T-cell (primary cell): ENCODE measurements around the gene TYMP. TPM values are rescaled to one million over a fixed set of nuclear protein-coding genes. Genes with fewer than 3 reads are reported as not detected.

ENCODE experiments used
- ATAC-seq, 4 experiments: fragments of 200-7000 bp in 3 of 4; fragments of 150-1000 bp in 1 of 4; cut with Tn5 transposase; replicated peaks in 1 of 4; 1 replicate in 3 of 4; 2 replicates in 1 of 4; pipeline ENCODE4 v1.10.0; 2021; ENCODE audit warnings: moderate library complexity in 3 of 4, mild to moderate bottlenecking in 2 of 4, moderate number of reproducible peaks in 1 of 4
- CTCF ChIA-PET, 2 donors: fragments of 300-600 bp; sonication (Branson Sonifier 250); formaldehyde crosslinking; loops; one replicate each; lab custom pipeline; 2022; ENCODE audit warnings: antibody characterized with exemption in 2 of 2; lab: Charles Lee
- POLR2A ChIA-PET, 2 donors: fragments of 300-600 bp; sonication (Branson Sonifier 250); formaldehyde crosslinking; loops; one replicate each; lab custom pipeline; 2022; ENCODE audit warnings: antibody characterized with exemption in 2 of 2; lab: Charles Lee
- DNase-seq, 35 experiments: peaks; one replicate each; pipeline versions ENCODE4 v3.0.0 to v3.0.0-alpha.2; 2013 to 2023
- H3K27ac ChIP-seq: one replicate; pipeline ENCODE4 v1.5.1; 2013; ENCODE audit warnings: low read length
- H3K27me3 ChIP-seq, 2 experiments: replicated peaks in 1 of 2; 1 replicate in 1 of 2; 2 replicates in 1 of 2; pipeline versions ENCODE4 v1.6.1 to v1.7.0; 2013; ENCODE audit warnings: low read length in 1 of 2, mixed read lengths in 1 of 2; ENCODE audit not compliant: control insufficient read depth in 2 of 2, insufficient read depth in 2 of 2; ENCODE audit errors: extremely low read depth in 1 of 2
- H3K36me3 ChIP-seq, 2 donors: 1 replicate in 1 of 2; 2 replicates in 1 of 2; pipeline versions ENCODE4 v1.6.1 to v1.7.0; 2013; ENCODE audit warnings: low read length in 1 of 2; ENCODE audit not compliant: control insufficient read depth in 2 of 2, insufficient read depth in 1 of 2; ENCODE audit errors: extremely low read depth in 1 of 2
- H3K4me1 ChIP-seq, 2 experiments: 1 replicate in 1 of 2; 2 replicates in 1 of 2; pipeline versions ENCODE4 v1.6.1 to v1.7.0; 2013; ENCODE audit warnings: low read length in 2 of 2, mixed read lengths in 1 of 2; ENCODE audit not compliant: insufficient read depth in 2 of 2, control insufficient read depth in 1 of 2; ENCODE audit errors: extremely low read depth in 1 of 2
- H3K4me3 ChIP-seq, 2 donors: 1 replicate in 1 of 2; 2 replicates in 1 of 2; pipeline versions ENCODE4 v1.5.1 to v1.7.0; 2013; ENCODE audit warnings: mild to moderate bottlenecking in 2 of 2, low read length in 1 of 2, moderate library complexity in 1 of 2; ENCODE audit not compliant: control insufficient read depth in 1 of 2; ENCODE audit errors: extremely low read depth in 1 of 2
- H3K9me3 ChIP-seq: 2 replicates; pipeline ENCODE4 v1.7.0; 2013
- H3K27ac Mint-ChIP-seq, 2 donors: one replicate each; pipeline ENCODE4 v1.8.0; 2020 to 2021; ENCODE audit warnings: mild to moderate bottlenecking in 2 of 2, mixed read lengths in 2 of 2
- H3K27me3 Mint-ChIP-seq, 2 donors: one replicate each; pipeline ENCODE4 v1.8.0; 2021 to 2022; ENCODE audit warnings: mixed read lengths in 2 of 2
- H3K36me3 Mint-ChIP-seq: one replicate; pipeline ENCODE4 v1.8.0; 2021; ENCODE audit warnings: mixed read lengths
- H3K4me1 Mint-ChIP-seq, 3 donors: one replicate each; pipeline ENCODE4 v1.8.0; 2020 to 2022; ENCODE audit warnings: mixed read lengths in 3 of 3, mild to moderate bottlenecking in 1 of 3
- H3K4me3 Mint-ChIP-seq, 3 donors: one replicate each; pipeline ENCODE4 v1.8.0; 2020 to 2022; ENCODE audit warnings: mild to moderate bottlenecking in 3 of 3, mixed read lengths in 3 of 3, moderate library complexity in 3 of 3
- H3K9me3 Mint-ChIP-seq, 3 donors: one replicate each; pipeline ENCODE4 v1.8.0; 2020 to 2022; ENCODE audit warnings: mixed read lengths in 3 of 3
- WGBS: methylation state at CpG from one replicate; pipeline ENCODE4 v1.1.5; 2013; ENCODE audit warnings: missing lambda C conversion rate; ENCODE audit not compliant: insufficient coverage; 5-methylcytosine and 5-hydroxymethylcytosine counted together
- total RNA-seq, 35 experiments: library from RNA in 6 of 35; stranded (reverse) in 6 of 35; fragments of 120-200 nt in 1 of 35; gene quantifications; one replicate each; pipeline versions ENCODE4 v1.2.1 to v1.2.4 and lab custom pipeline; 2013 to 2026

The TYMP gene
- total RNA-seq, 5 donors from 2014 or later (not counting 1 experiment from before 2014, with no cell fraction given) = 11.6 to 29.1 (median 14.9) TPM

- CTCF ChIA-PET = no interaction called here
- no peaks in the 10 kb centered on the region for H3K27me3 Mint-ChIP-seq
- no peak for DNase-seq
- WGBS = 99% methylated on average over 8 of the region's 8 CpGs
- Histone ChIP-seq H3K9me3 (no peaks in the 10 kb centered on the region), H3K4me1 (peaks cover 0 to 4% of the 10 kb centered on the region in 2 experiments), H3K4me3 (no peak overlapping the region), H3K36me3 (peaks cover 50 to 71% of the 10 kb centered on the region in 2 donors), H3K27me3 (no peaks in the 10 kb centered on the region), H3K27ac (no peak overlapping the region)
- no peaks in the 10 kb centered on the region for H3K9me3 Mint-ChIP-seq
- POLR2A ChIA-PET = no interaction called here
- H3K4me1 Mint-ChIP-seq = peaks cover 10 to 14% (median 13%) of the 10 kb centered on the region in 3 donors
- H3K36me3 Mint-ChIP-seq = peaks cover 14% of the 10 kb centered on the region
- H3K4me3 Mint-ChIP-seq = no peak overlapping the region
- no peak overlapping the region for H3K27ac Mint-ChIP-seq
- ATAC-seq = no peak
These were observed 10.7 kb downstream of the TYMP start for GRCh38 chr22:50519151-50519550.

- WGBS = 100% methylated on average over 7 of the region's 7 CpGs
- peaks cover 12 to 17% (median 12%) of the 10 kb centered on the region in 3 donors for H3K4me1 Mint-ChIP-seq
- no peak overlapping the region for H3K27ac Mint-ChIP-seq
- no peaks in the 10 kb centered on the region for H3K27me3 ChIP-seq
- H3K4me1 ChIP-seq = no peaks in the 10 kb centered on the region
- no peaks in the 10 kb centered on the region for H3K9me3 ChIP-seq
- ATAC-seq (no peak), DNase-seq (no peak)
- ChIA-PET POLR2A (no interaction called here), CTCF (no interaction called here)
- H3K27me3 Mint-ChIP-seq = no peaks in the 10 kb centered on the region
- no peaks in the 10 kb centered on the region for H3K9me3 Mint-ChIP-seq
- H3K36me3 ChIP-seq = peaks cover 48 to 66% of the 10 kb centered on the region in 2 donors
- H3K27ac ChIP-seq = no peak overlapping the region
- no peak overlapping the region for H3K4me3 ChIP-seq
- H3K4me3 Mint-ChIP-seq = no peak overlapping the region
- peaks cover 14% of the 10 kb centered on the region for H3K36me3 Mint-ChIP-seq
These were observed 11.2 kb downstream of the TYMP start for GRCh38 chr22:50518606-50519005.

- WGBS = 96% methylated on average over 10 of the region's 20 CpGs
- DNase-seq (no peak), ATAC-seq (no peak)
- ChIA-PET POLR2A (no interaction called here), CTCF (no interaction called here)
- H3K4me3 Mint-ChIP-seq = no peak overlapping the region
- H3K36me3 Mint-ChIP-seq = peaks cover 14% of the 10 kb centered on the region
- no peak overlapping the region for H3K27ac ChIP-seq
- H3K4me1 ChIP-seq = no peaks in the 10 kb centered on the region
- no peaks in the 10 kb centered on the region for H3K9me3 Mint-ChIP-seq
- peaks cover 41 to 59% of the 10 kb centered on the region in 2 donors for H3K36me3 ChIP-seq
- H3K4me1 Mint-ChIP-seq = peaks cover 13 to 17% (median 14%) of the 10 kb centered on the region in 3 donors
- H3K27me3 Mint-ChIP-seq = no peaks in the 10 kb centered on the region
- H3K27ac Mint-ChIP-seq = no peak overlapping the region
- no peaks in the 10 kb centered on the region for H3K9me3 ChIP-seq
- no peak overlapping the region for H3K4me3 ChIP-seq
- H3K27me3 ChIP-seq = no peaks in the 10 kb centered on the region
These were observed 12.1 kb downstream of the TYMP start for GRCh38 chr22:50517495-50518260.

- WGBS = 88% methylated on average over 14 of the region's 16 CpGs
- no peaks in the 10 kb centered on the region for H3K9me3 Mint-ChIP-seq
- H3K36me3 ChIP-seq = peaks cover 38 to 56% of the 10 kb centered on the region in 2 donors
These were observed 12.9 kb downstream of the TYMP start for GRCh38 chr22:50516891-50517290.

GRCh38 chr22:50516068-50516467 is 13.7 kb downstream of the TYMP start:
- H3K36me3 ChIP-seq = peaks cover 35 to 51% of the 10 kb centered on the region in 2 donors
- H3K27me3 Mint-ChIP-seq = no peaks in the 10 kb centered on the region
- H3K9me3 Mint-ChIP-seq = no peaks in the 10 kb centered on the region
- ChIA-PET POLR2A (no interaction called here), CTCF (interaction anchor here in 1 of 2 donors (1.6 kb wide), 1 partner anchor 9 kb away, joined by 9 read pairs; the partner anchor contains the start of gene SCO2)
- no peaks in the 10 kb centered on the region for H3K27me3 ChIP-seq
- no peaks in the 10 kb centered on the region for H3K4me1 ChIP-seq
- peaks cover 18 to 20% (median 19%) of the 10 kb centered on the region in 3 donors for H3K4me1 Mint-ChIP-seq
- H3K4me3 ChIP-seq = no peak overlapping the region
- H3K9me3 ChIP-seq = no peaks in the 10 kb centered on the region
- DNase-seq (no peak), ATAC-seq (no peak)
- no peak overlapping the region for H3K27ac Mint-ChIP-seq
- H3K4me3 Mint-ChIP-seq = no peak overlapping the region
- H3K27ac ChIP-seq = no peak overlapping the region
- 98% methylated on average over 6 of the region's 8 CpGs for WGBS
- peaks cover 19% of the 10 kb centered on the region for H3K36me3 Mint-ChIP-seq

More at GRCh38 chr22:50516891-50517290, 12.9 kb downstream of the TYMP start:
- Mint-ChIP-seq H3K4me3 (no peak overlapping the region), H3K4me1 (peaks cover 18 to 20% (median 19%) of the 10 kb centered on the region in 3 donors), H3K36me3 (peaks cover 19% of the 10 kb centered on the region), H3K27ac (no peak overlapping the region), H3K27me3 (no peaks in the 10 kb centered on the region)
- Histone ChIP-seq H3K4me1 (no peaks in the 10 kb centered on the region), H3K27me3 (no peaks in the 10 kb centered on the region), H3K27ac (no peak overlapping the region), H3K9me3 (no peaks in the 10 kb centered on the region), H3K4me3 (no peak overlapping the region)
- ChIA-PET CTCF (interaction anchor here in 1 of 2 donors (1.6 kb wide), 1 partner anchor 8 kb away, joined by 9 read pairs; the partner anchor contains the start of gene SCO2), POLR2A (no interaction called here)
- no peak for DNase-seq
- ATAC-seq = no peak

- H3K9me3 Mint-ChIP-seq = no peaks in the 10 kb centered on the region
- no peaks in the 10 kb centered on the region for H3K27me3 Mint-ChIP-seq
- ChIA-PET POLR2A (no interaction called here), CTCF (no interaction called here)
- H3K36me3 Mint-ChIP-seq = peaks cover 19% of the 10 kb centered on the region
- H3K4me3 Mint-ChIP-seq = no peak overlapping the region
- DNase-seq (no peak), ATAC-seq (no peak)
- Histone ChIP-seq H3K27ac (no peak overlapping the region), H3K4me3 (no peak overlapping the region), H3K4me1 (peaks cover 6 to 11% of the 10 kb centered on the region in 2 experiments), H3K36me3 (peaks cover 16 to 33% of the 10 kb centered on the region in 2 donors), H3K9me3 (no peaks in the 10 kb centered on the region), H3K27me3 (no peaks in the 10 kb centered on the region)
- 98% methylated on average over 15 of the region's 15 CpGs for WGBS
- H3K4me1 Mint-ChIP-seq = peaks cover 31 to 33% (median 32%) of the 10 kb centered on the region in 3 donors
- no peak overlapping the region for H3K27ac Mint-ChIP-seq
These were observed 16.6 kb downstream of the TYMP start for GRCh38 chr22:50513175-50513574.
